SU-DHL-6 (cell line): ENCODE data around the gene TSSC4.

Experiments
- H2AFZ ChIP-seq: fragments of 200-600 bp; sonication (generic); 2 replicates; pipeline ENCODE4 v1.6.1; 2014; ENCODE audit warnings: low read depth, mild to moderate bottlenecking, moderate library complexity, mixed read lengths, antibody characterized with exemption, low read length; ENCODE audit not compliant: severe bottlenecking
- H3F3A ChIP-seq: fragments of 200-600 bp; shearing (Covaris generic); 2 replicates; pipeline ENCODE4 v1.6.0; 2016; ENCODE audit warnings: antibody characterized with exemption, mild to moderate bottlenecking; ENCODE audit not compliant: insufficient read depth
- H3K27ac ChIP-seq: fragments of 200-600 bp; sonication (generic); 2 replicates; pipeline ENCODE4 v1.5.1; 2016; ENCODE audit warnings: low read depth, mild to moderate bottlenecking, low read length, moderate library complexity, mixed read lengths
- H3K27me3 ChIP-seq: fragments of 200-600 bp; sonication (generic), shearing (Covaris generic); 2 replicates; pipeline ENCODE4 v1.6.0; 2014; ENCODE audit warnings: mild to moderate bottlenecking, low read length
- H3K36me3 ChIP-seq: fragments of 200-600 bp; sonication (generic); 2 replicates; pipeline ENCODE4 v1.6.1; 2014; ENCODE audit warnings: mild to moderate bottlenecking, low read length, mixed read lengths
- H3K4me2 ChIP-seq: fragments of 300-600, 200-600 bp; shearing (Covaris generic), sonication (generic); 2 replicates; pipeline ENCODE4 v1.6.0; 2014; ENCODE audit warnings: low read length, low read depth, mild to moderate bottlenecking; ENCODE audit not compliant: poor library complexity, severe bottlenecking
- H3K4me3 ChIP-seq: fragments of 200-600 bp; sonication (generic); 2 replicates; pipeline ENCODE4 v1.5.1; 2014; ENCODE audit warnings: antibody characterized with exemption, low read length, mild to moderate bottlenecking, mixed read lengths; ENCODE audit not compliant: insufficient read depth, poor library complexity, severe bottlenecking
- H3K79me2 ChIP-seq: fragments of 200-600 bp; sonication (generic); 2 replicates; pipeline ENCODE4 v1.6.1; 2014; ENCODE audit warnings: mild to moderate bottlenecking, low read length, moderate library complexity; ENCODE audit not compliant: insufficient read depth
- H3K9ac ChIP-seq: fragments of 200-600 bp; sonication (generic); 2 replicates; pipeline ENCODE4 v1.7.0; 2014; ENCODE audit warnings: mild to moderate bottlenecking, low read length
- H3K9me2 ChIP-seq: fragments of 200-600 bp; sonication (generic); replicated peaks from 2 replicates; pipeline ENCODE4 v1.6.1; 2014; ENCODE audit warnings: low read length; ENCODE audit not compliant: insufficient read depth
- H3K9me3 ChIP-seq: fragments of 200-600 bp; sonication (generic); 2 replicates; pipeline ENCODE4 v1.6.1; 2014; ENCODE audit warnings: low read length, mixed read lengths; ENCODE audit not compliant: insufficient read depth
- H4K20me1 ChIP-seq: fragments of 200-600 bp; sonication (generic); 2 replicates; pipeline ENCODE4 v1.6.1; 2014; ENCODE audit warnings: low read depth, mild to moderate bottlenecking, antibody characterized with exemption, low read length, moderate library complexity, mixed read lengths
- CTCF ChIP-seq: fragments of 200-600 bp; sonication (generic); IDR thresholded peaks from one replicate; pipeline ENCODE4 v1.5.1; 2017; ENCODE audit warnings: antibody characterized with exemption, mild to moderate bottlenecking, low read length, moderate library complexity; ENCODE audit not compliant: insufficient read depth, poor library complexity, severe bottlenecking
- EZH2phosphoT487 ChIP-seq: fragments of 200-600 bp; sonication (generic), shearing (Covaris generic); conservative IDR thresholded peaks from 2 replicates; pipeline ENCODE4 v1.6.1; 2018; ENCODE audit warnings: mild to moderate bottlenecking, antibody characterized with exemption, low read length, moderate library complexity, mixed read lengths

Gene TSSC4

GRCh38 chr11:2365571-2366210 lies 34.9 kb upstream of the TSSC4 start:
- H3K9me3 ChIP-seq: no peaks in the 10 kb centered on the region
- no peaks in the 10 kb centered on the region for H3K79me2 ChIP-seq
- H3K4me2 ChIP-seq: no peak overlapping the region
- H4K20me1 ChIP-seq: no peaks in the 10 kb centered on the region
- no peak overlapping the region for H2AFZ ChIP-seq
- no peaks in the 10 kb centered on the region for H3K9me2 ChIP-seq
- H3K9ac ChIP-seq: no peak overlapping the region
- no peaks in the 10 kb centered on the region for H3F3A ChIP-seq
- H3K36me3 ChIP-seq: no peaks in the 10 kb centered on the region
- no peak for TF ChIP-seq EZH2phosphoT487
- TF ChIP-seq CTCF: no peak
- H3K4me3 ChIP-seq: no peak overlapping the region
- H3K27ac ChIP-seq: no peak overlapping the region
- H3K27me3 ChIP-seq: no peaks in the 10 kb centered on the region

GRCh38 chr11:2366276-2366675 lies 34.3 kb upstream of the TSSC4 start:
- Histone ChIP-seq H3K27ac (no peak overlapping the region), H2AFZ (no peak overlapping the region), H3K36me3 (no peaks in the 10 kb centered on the region), H3K27me3 (no peaks in the 10 kb centered on the region), H3K9me3 (no peaks in the 10 kb centered on the region), H4K20me1 (no peaks in the 10 kb centered on the region), H3K4me2 (no peak overlapping the region), H3K9ac (no peak overlapping the region), H3K4me3 (no peak overlapping the region), H3K79me2 (no peaks in the 10 kb centered on the region), H3K9me2 (no peaks in the 10 kb centered on the region), H3F3A (no peaks in the 10 kb centered on the region)
- TF ChIP-seq EZH2phosphoT487 (no peak), CTCF (no peak)

GRCh38 chr11:2366733-2367132 lies 33.8 kb upstream of the TSSC4 start:
- Histone ChIP-seq H3K4me2 (no peak overlapping the region), H3K9ac (no peak overlapping the region)

More at GRCh38 chr11:2366733-2367132, 33.8 kb upstream of the TSSC4 start:
- Histone ChIP-seq H3K79me2 (no peaks in the 10 kb centered on the region), H3K4me3 (no peak overlapping the region), H4K20me1 (no peaks in the 10 kb centered on the region), H3K36me3 (no peaks in the 10 kb centered on the region), H3K27ac (no peak overlapping the region), H3K27me3 (no peaks in the 10 kb centered on the region), H3K9me3 (no peaks in the 10 kb centered on the region), H3F3A (no peaks in the 10 kb centered on the region), H3K9me2 (no peaks in the 10 kb centered on the region), H2AFZ (no peak overlapping the region)
- TF ChIP-seq CTCF (no peak), EZH2phosphoT487 (no peak)
